Measurements from ENCODE around the gene KIAA1549.

DNA sequence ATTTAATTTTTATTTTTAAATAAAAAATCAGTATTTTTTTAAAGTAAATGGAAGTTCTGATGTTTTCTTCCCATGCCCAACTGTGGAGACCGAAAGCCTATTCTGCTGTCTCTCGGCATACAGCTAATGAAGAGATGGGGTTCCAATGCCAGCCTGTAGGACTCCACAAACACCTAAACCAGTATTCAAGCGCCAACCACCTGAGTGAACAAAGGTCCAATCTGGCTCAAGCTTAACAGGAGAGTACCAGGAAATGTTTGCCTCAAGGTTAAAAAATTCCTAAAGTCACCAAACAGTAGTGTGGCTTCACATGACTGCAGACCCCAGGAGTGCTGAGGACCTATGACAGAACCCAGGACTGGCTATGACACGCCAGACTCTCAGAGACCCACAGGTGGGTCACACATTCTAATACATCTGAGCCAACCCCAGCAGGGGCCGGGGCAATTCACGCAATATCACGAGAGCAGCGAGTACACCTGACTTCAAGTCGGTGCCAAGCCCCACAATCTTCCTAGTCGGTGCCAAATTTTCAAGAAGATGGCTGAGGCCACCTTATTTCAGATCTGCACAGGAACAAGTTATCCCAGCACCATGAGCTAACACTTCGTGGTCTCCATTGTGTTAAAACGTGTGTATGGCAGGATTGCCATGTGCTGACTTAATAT, 31.6 kb downstream of the KIAA1549 start:
- no peak for TF ChIP-seq ZNF302 (CRISPR knock-in tag; IDR thresholded peaks at IDR 0.05)
- no peak for TF ChIP-seq CTCF (IDR thresholded peaks at IDR 0.05)
- no peak for TF ChIP-seq BHLHE40 (IDR thresholded peaks at IDR 0.05; ENCODE audit: low read depth, low read length)
- TF ChIP-seq MYC (IDR thresholded peaks at IDR 0.05; ENCODE audit: borderline replicate concordance, low read length) = no peak
- TF ChIP-seq SMC3 (IDR thresholded peaks at IDR 0.05) = no peak
- TF ChIP-seq POLR2AphosphoS2 (conservative IDR thresholded peaks at IDR 0.05; ENCODE audit: low read length) = no peak
- no peak for TF ChIP-seq EHF (CRISPR knock-in tag; IDR thresholded peaks at IDR 0.05)
- TF ChIP-seq, protein P1, sequence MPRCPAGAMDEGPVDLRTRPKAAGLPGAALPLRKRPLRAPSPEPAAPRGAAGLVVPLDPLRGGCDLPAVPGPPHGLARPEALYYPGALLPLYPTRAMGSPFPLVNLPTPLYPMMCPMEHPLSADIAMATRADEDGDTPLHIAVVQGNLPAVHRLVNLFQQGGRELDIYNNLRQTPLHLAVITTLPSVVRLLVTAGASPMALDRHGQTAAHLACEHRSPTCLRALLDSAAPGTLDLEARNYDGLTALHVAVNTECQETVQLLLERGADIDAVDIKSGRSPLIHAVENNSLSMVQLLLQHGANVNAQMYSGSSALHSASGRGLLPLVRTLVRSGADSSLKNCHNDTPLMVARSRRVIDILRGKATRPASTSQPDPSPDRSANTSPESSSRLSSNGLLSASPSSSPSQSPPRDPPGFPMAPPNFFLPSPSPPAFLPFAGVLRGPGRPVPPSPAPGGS (IDR thresholded peaks at IDR 0.05) = no peak
- no peak for TF ChIP-seq REST (IDR thresholded peaks at IDR 0.05)
- no peak for TF ChIP-seq EP300 (IDR thresholded peaks at IDR 0.05)
- TF ChIP-seq RNF2 (IDR thresholded peaks at IDR 0.05; ENCODE audit: borderline replicate concordance, low read depth) = no peak
- no peak for TF ChIP-seq ZFP36 (IDR thresholded peaks at IDR 0.05; ENCODE audit: borderline replicate concordance, partially characterized antibody)
